Hepatocyte (in vitro differentiated cells): ENCODE data around the gene RNF151. TPM values are rescaled to one million over a fixed set of nuclear protein-coding genes. Genes with fewer than 3 reads are reported as not detected.
A peak's percentile ranks its signal among the peaks of the same experiment; 100 is the strongest.

Experiments
- DNase-seq: peaks from one replicate; pipeline ENCODE4 v3.0.0-alpha.2; 2016; ENCODE audit warnings: low spot score
- H2AFZ ChIP-seq: fragments of 200-600 bp; sonication (generic); 2 replicates; pipeline ENCODE4 v1.6.0; 2016; ENCODE audit warnings: antibody characterized with exemption, mild to moderate bottlenecking
- H3K27ac ChIP-seq: fragments of 200-600 bp; sonication (generic); 2 replicates; pipeline ENCODE4 v1.5.1; 2016; ENCODE audit warnings: mild to moderate bottlenecking
- H3K27me3 ChIP-seq: fragments of 200-600 bp; sonication (generic); 2 replicates; pipeline ENCODE4 v1.6.1; 2016
- H3K36me3 ChIP-seq: fragments of 200-600 bp; sonication (generic); replicated peaks from 2 replicates; pipeline ENCODE4 v1.5.1; 2016; ENCODE audit warnings: low read depth; ENCODE audit not compliant: insufficient read depth
- H3K4me1 ChIP-seq: fragments of 200-600 bp; sonication (generic); 2 replicates; pipeline ENCODE4 v1.5.1; 2016; ENCODE audit warnings: mild to moderate bottlenecking, moderate library complexity; ENCODE audit not compliant: insufficient read depth
- H3K4me2 ChIP-seq: fragments of 200-600 bp; sonication (generic); 2 replicates; pipeline ENCODE4 v1.6.0; 2016
- H3K4me3 ChIP-seq: fragments of 200-600 bp; sonication (generic); 2 replicates; pipeline ENCODE4 v1.5.1; 2016; ENCODE audit warnings: mild to moderate bottlenecking
- H3K79me2 ChIP-seq: fragments of 200-600 bp; sonication (generic); 2 replicates; pipeline ENCODE4 v1.6.0; 2017; ENCODE audit warnings: mild to moderate bottlenecking
- H3K9me2 ChIP-seq: fragments of 200-600 bp; sonication (generic); replicated peaks from 2 replicates; pipeline ENCODE4 v1.6.0; 2017; ENCODE audit warnings: mild to moderate bottlenecking; ENCODE audit not compliant: insufficient read depth
- H3K9me3 ChIP-seq: fragments of 200-600 bp; sonication (generic); 2 replicates; pipeline ENCODE4 v1.5.1; 2016; ENCODE audit warnings: low read depth, mild to moderate bottlenecking
- H4K20me1 ChIP-seq: fragments of 200-600 bp; sonication (generic); 2 replicates; pipeline ENCODE4 v1.6.0; 2016; ENCODE audit warnings: mild to moderate bottlenecking; ENCODE audit not compliant: insufficient read depth, poor library complexity, severe bottlenecking
- EZH2 ChIP-seq: fragments of 200-600 bp; sonication (generic); IDR thresholded peaks from 2 replicates; pipeline ENCODE4 v1.6.1; 2016; ENCODE audit warnings: antibody characterized with exemption, mild to moderate bottlenecking, borderline replicate concordance
- EZH2phosphoT487 ChIP-seq: fragments of 200-600 bp; sonication (generic); IDR thresholded peaks from one replicate; pipeline ENCODE4 v1.6.1; 2018; ENCODE audit warnings: antibody characterized with exemption, mild to moderate bottlenecking, low read depth, moderate library complexity; ENCODE audit not compliant: unreplicated experiment, severe bottlenecking
- WGBS: methylation state at CpG from one replicate; pipeline ENCODE4 v1.1.6; 2016; ENCODE audit warnings: low lambda C conversion rate; ENCODE audit errors: missing lambda C conversion rate; 5-methylcytosine and 5-hydroxymethylcytosine counted together
- polyA plus RNA-seq: library from polyadenylated mRNA; unstranded; fragments of >200 nt; fragmentation: Nextera tagmentation; extraction: Ambion mirVana; gene quantifications from 2 replicates; pipeline ENCODE4 v1.2.1, GENCODE V29; 2016
- total RNA-seq: library from RNA; depleted of rRNA; stranded (reverse); fragments of >200 nt; gene quantifications from 2 replicates; pipeline ENCODE4 v1.2.3, GENCODE V29; 2014
- TF ChIP-seq, protein P1 (sequence below): fragments of 200-600 bp; sonication (generic); IDR thresholded peaks from 2 replicates; pipeline ENCODE4 v1.5.1; 2016; ENCODE audit warnings: antibody characterized with exemption, mild to moderate bottlenecking; ENCODE audit not compliant: poor library complexity

The RNF151 gene
- total and polyA plus RNA-seq, 2 experiments from 2014 or later, result not detected

DNA sequence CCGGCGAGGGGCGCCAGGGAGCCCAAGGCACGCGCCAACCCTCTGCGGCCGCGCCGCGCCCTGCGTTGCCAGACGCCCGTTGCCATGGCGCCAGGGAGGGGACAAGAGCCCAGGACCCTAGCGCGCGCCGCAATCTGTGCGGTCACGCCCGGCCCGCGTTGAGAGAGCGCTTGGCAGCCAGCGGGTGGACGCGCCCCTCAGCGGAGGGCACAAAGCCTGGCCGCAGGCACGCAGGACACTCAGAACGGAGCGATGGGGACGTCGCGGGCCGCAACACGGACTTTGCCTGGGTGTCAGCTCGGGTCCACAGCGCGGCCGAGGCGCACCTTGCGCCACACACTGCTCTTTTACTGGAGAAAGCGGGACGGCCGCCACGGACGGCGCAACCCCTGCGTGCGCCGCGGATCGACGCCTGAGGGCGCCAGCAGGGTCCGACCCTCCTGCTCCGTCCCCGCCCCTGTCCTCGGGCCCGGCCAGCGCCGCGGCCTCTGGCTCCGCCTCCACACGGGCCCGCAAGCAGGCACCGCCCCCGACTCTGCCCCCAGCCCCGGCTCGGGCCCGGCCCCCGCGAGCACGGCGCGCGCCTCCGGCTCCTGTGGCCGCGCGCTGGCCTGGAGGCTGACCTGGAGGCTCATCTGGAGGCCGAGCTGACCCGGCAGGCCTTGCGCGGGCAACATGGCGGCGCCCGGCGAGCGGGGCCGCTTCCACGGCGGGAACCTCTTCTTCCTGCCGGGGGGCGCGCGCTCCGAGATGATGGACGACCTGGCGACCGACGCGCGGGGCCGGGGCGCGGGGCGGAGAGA, 17.1 kb downstream of the RNF151 start, which contains the start of gene GFER:
Gene GFER (plus strand): TSS at position 650 of the 803 bp plus-strand sequence. CDS start 26 bp downstream, at position 676.
- H3K4me1 ChIP-seq, result peaks cover 29% of the 10 kb centered on the region
- H3K27ac ChIP-seq, result peak within 1 kb of the TSS; percentile 96
- peaks cover 3% of the 10 kb centered on the region for H4K20me1 ChIP-seq
- no peaks in the 10 kb centered on the region for H3K9me2 ChIP-seq
- H3K9me3 ChIP-seq, result no peaks in the 10 kb centered on the region
- no peaks in the 10 kb centered on the region for H3K36me3 ChIP-seq
- peaks cover 22% of the 10 kb centered on the region for H3K79me2 ChIP-seq
- peak within 1 kb of the TSS; percentile 96 for H3K4me2 ChIP-seq
- H3K27me3 ChIP-seq, result peaks cover 40% of the 10 kb centered on the region
- peak within 1 kb of the TSS; percentile 96 for H3K4me3 ChIP-seq
- under 1% methylated on average over 60 of the region's 109 CpGs for WGBS
- DNase-seq, result peak; percentile 96
- H2AFZ ChIP-seq, result peak within 1 kb of the TSS; percentile 93
- no peak for TF ChIP-seq EZH2
- TF ChIP-seq, protein P1, sequence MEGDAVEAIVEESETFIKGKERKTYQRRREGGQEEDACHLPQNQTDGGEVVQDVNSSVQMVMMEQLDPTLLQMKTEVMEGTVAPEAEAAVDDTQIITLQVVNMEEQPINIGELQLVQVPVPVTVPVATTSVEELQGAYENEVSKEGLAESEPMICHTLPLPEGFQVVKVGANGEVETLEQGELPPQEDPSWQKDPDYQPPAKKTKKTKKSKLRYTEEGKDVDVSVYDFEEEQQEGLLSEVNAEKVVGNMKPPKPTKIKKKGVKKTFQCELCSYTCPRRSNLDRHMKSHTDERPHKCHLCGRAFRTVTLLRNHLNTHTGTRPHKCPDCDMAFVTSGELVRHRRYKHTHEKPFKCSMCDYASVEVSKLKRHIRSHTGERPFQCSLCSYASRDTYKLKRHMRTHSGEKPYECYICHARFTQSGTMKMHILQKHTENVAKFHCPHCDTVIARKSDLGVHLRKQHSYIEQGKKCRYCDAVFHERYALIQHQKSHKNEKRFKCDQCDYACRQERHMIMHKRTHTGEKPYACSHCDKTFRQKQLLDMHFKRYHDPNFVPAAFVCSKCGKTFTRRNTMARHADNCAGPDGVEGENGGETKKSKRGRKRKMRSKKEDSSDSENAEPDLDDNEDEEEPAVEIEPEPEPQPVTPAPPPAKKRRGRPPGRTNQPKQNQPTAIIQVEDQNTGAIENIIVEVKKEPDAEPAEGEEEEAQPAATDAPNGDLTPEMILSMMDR, result peak; percentile 38

DNA sequence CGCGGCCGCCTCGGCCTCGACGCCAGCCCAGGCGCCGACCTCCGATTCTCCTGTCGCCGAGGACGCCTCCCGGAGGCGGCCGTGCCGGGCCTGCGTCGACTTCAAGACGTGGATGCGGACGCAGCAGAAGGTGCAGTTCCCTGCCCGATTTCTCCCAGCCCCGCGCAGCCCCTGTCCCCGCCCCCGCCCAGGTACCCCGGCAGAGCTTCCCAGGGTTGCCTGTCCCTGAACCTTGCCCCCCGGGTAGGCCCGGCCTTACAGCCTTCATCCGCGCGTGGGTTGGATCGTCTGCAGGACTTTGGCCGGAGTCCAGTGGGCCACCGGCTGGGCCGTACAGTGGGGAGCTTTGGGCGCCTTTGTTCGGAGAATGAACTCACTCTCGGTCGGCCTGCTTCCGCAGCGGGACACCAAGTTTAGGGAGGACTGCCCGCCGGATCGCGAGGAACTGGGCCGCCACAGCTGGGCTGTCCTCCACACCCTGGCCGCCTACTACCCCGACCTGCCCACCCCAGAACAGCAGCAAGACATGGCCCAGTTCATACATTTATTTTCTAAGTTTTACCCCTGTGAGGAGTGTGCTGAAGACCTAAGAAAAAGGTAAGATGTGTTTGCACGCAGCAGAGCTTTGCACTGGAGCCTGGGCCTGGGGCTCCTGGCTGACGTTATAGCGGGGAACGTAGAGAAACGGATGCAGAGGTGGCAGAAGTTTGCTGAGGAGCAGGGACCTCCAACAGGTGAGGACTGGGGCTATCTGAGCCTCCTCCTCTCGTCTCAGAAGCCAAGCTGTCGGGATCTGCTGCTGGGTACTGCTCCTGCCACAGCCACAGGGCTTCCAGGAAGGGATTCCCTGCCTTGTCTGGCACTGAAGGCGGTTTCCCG, 17.9 kb downstream of the RNF151 start:
- Histone ChIP-seq H3K27me3 (peaks cover 40% of the 10 kb centered on the region), H2AFZ (peak overlapping the region; percentile 93), H3K4me3 (peak overlapping the region; percentile 96), H3K79me2 (peaks cover 22% of the 10 kb centered on the region), H3K9me2 (no peaks in the 10 kb centered on the region), H3K36me3 (no peaks in the 10 kb centered on the region), H3K4me1 (peaks cover 30% of the 10 kb centered on the region), H4K20me1 (peaks cover 3% of the 10 kb centered on the region), H3K4me2 (peak overlapping the region; percentile 96), H3K9me3 (no peaks in the 10 kb centered on the region), H3K27ac (peak overlapping the region; percentile 96)
- DNase-seq, result peak; percentile 74
- TF ChIP-seq EZH2 (no peak), EZH2phosphoT487 (no peak)
- TF ChIP-seq, protein P1, result no peak
- 7% methylated on average over 42 of the region's 58 CpGs for WGBS

DNA sequence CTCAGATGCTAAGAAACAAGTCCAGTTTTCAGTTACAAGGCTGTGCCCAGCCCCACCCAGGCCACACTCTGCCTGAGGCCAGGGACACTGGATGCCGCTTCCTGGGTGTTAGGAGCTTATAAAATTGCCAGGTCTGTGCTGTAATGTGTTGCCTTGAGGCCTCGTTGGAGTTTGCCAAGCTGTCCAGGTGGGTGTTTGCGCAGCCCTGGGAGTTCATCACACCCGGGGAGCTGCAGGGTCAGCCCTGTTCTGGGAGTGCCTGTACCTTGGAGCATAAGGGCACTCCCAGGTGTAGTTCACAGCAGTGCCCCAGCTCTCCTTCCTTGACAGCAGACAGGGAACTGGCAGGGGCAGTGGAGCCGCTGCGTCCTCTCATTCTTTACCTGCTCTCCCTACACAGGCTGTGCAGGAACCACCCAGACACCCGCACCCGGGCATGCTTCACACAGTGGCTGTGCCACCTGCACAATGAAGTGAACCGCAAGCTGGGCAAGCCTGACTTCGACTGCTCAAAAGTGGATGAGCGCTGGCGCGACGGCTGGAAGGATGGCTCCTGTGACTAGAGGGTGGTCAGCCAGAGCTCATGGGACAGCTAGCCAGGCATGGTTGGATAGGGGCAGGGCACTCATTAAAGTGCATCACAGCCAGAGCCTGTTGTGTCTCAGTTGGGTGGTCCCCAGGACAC, 19.0 kb downstream of the RNF151 start:
- peaks cover 26% of the 10 kb centered on the region for H3K4me1 ChIP-seq
- TF ChIP-seq EZH2phosphoT487 (no peak), EZH2 (no peak)
- TF ChIP-seq, protein P1, result no peak
- peaks cover 35% of the 10 kb centered on the region for H3K27me3 ChIP-seq
- no peaks in the 10 kb centered on the region for H3K9me3 ChIP-seq
- no peak for DNase-seq
- H3K9me2 ChIP-seq, result no peaks in the 10 kb centered on the region
- WGBS, result 96% methylated on average over 14 of the region's 14 CpGs
- H3K4me3 ChIP-seq, result no peak overlapping the region
- peaks cover 3% of the 10 kb centered on the region for H4K20me1 ChIP-seq
- H3K4me2 ChIP-seq, result peak overlapping the region; percentile 96
- no peaks in the 10 kb centered on the region for H3K36me3 ChIP-seq
- H3K79me2 ChIP-seq, result peaks cover 22% of the 10 kb centered on the region
- no peak overlapping the region for H2AFZ ChIP-seq
- peak overlapping the region; percentile 96 for H3K27ac ChIP-seq
